SK-N-MC (cell line): ENCODE data around the gene TMEFF2.
"Not testable (repeated sequence)": the region's sequence is repeated elsewhere in the genome, so short reads cannot be mapped to it uniquely, and the experiment has no call there.

ENCODE experiments used
- DNase-seq: peaks from one replicate; pipeline ENCODE4 v3.0.0-alpha.2; 2011; ENCODE audit warnings: low read depth, low spot score
- H3K27ac ChIP-seq: fragments of 200-600 bp; sonication (generic); 2 replicates; pipeline ENCODE4 v1.5.1; 2016; ENCODE audit warnings: mixed run types
- H3K36me3 ChIP-seq: fragments of 200-600 bp; sonication (generic); 2 replicates; pipeline ENCODE4 v1.6.1; 2017; ENCODE audit warnings: antibody characterized with exemption, low read length, mixed read lengths; ENCODE audit not compliant: insufficient read depth
- H3K4me3 ChIP-seq: fragments of 200-600 bp; sonication (generic); 2 replicates; pipeline ENCODE4 v1.5.1; 2016
- H3K9ac ChIP-seq: fragments of 200-600 bp; sonication (generic); 2 replicates; pipeline ENCODE4 v1.8.0; 2017; ENCODE audit warnings: mixed run types, mixed read lengths; ENCODE audit not compliant: insufficient read length
- H3K9me3 ChIP-seq: fragments of 200-600 bp; sonication (generic); 2 replicates; pipeline ENCODE4 v1.6.1; 2017; ENCODE audit warnings: low read depth, mild to moderate bottlenecking, antibody characterized with exemption, low read length, moderate library complexity, mixed read lengths
- EZH2 ChIP-seq: fragments of 200-600 bp; sonication (generic); IDR thresholded peaks from one replicate; pipeline ENCODE4 v1.6.1; 2017; ENCODE audit warnings: antibody characterized with exemption
- FOXP2 ChIP-seq: optimal IDR thresholded peaks from 2 replicates; pipeline ENCODE3; 2011; ENCODE audit warnings: mild to moderate bottlenecking, moderate library complexity; ENCODE audit not compliant: insufficient read depth; ENCODE audit errors: extremely low read length, control extremely low read depth
- POLR2AphosphoS5 ChIP-seq: IDR thresholded peaks from 2 replicates; pipeline ENCODE4 v1.6.1; 2012; ENCODE audit warnings: mild to moderate bottlenecking, low read depth, low read length, borderline replicate concordance

Gene TMEFF2

DNA sequence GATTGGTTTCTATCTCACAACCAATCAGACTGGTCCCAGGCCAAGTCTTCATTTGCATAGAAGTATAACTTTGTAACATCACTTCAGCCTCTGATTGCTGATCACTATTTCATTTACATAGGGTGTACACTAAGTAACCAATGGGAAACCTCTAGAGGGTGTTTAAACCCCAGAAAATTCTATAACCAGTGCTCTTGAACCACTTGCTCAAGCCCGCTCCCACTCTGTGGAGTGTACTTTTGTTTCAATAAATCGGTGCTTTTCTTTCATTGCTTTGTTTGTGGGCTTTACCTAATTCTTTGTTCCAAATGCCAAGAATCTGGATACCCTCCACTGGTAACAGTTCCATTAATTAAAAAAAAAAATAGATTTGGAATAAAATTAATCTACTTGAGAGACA, 77.0 kb downstream of the TMEFF2 start:
- Histone ChIP-seq H3K9me3 (peaks cover 7% of the 10 kb centered on the region; the same call in 1 of the 2 replicates), H3K36me3 (peaks cover 17% of the 10 kb centered on the region; the same call in 1 of the 2 replicates), H3K27ac (no peak overlapping the region)

DNA sequence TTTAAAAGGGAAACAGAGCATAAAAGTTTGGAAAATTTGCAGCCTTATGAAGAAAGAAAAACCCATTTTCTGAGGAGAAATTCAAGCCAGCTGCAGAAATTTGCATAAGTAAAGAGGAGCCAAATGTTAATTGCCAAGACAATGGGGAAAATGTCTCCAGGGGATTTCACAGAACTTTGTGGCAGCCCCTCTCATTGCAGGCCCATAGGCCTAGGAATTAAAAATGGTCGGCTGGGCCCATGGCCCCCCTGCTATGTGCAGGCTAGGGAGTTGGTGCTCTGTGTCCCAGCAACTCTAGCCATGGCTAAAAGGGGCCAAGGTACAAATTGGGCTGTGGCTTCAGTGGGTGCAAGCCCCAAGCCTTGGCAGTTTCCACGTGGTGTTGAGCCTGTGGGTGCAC, 83.2 kb downstream of the TMEFF2 start:
- not testable (repeated sequence) for DNase-seq, H3K4me3 ChIP-seq, H3K9me3 ChIP-seq, H3K27ac ChIP-seq, H3K36me3 ChIP-seq, H3K9ac ChIP-seq

More for the DNA sequence above, 77.0 kb downstream of the TMEFF2 start:
- no peak for TF ChIP-seq POLR2AphosphoS5
- no peak for TF ChIP-seq EZH2
- TF ChIP-seq FOXP2 = no peak
- Histone ChIP-seq H3K4me3 (no peak overlapping the region), H3K9ac (no peak overlapping the region)
- DNase-seq = no peak

DNA sequence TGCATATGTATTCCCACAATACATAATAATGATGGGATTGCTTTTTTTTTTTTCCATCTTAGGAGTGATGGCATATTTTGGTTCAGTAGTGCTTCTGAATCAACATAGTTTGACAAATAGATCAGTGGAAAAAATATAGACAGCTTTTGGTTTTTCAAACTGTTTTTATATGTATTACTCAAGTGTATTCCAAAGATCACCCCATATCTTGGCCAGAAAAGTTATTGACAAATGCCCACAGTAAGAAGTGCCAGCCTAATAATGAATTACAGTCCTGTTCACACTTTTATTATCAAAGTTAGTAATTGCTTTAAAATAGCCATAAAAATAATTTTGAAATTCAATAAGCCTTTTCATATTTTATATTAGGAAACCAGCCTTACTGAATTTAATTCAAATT, 95.0 kb downstream of the TMEFF2 start:
- no peak overlapping the region for H3K9ac ChIP-seq
- H3K36me3 ChIP-seq = no peaks in the 10 kb centered on the region
- TF ChIP-seq EZH2 = no peak
- H3K27ac ChIP-seq = no peak overlapping the region
- H3K4me3 ChIP-seq = no peak overlapping the region
- no peaks in the 10 kb centered on the region for H3K9me3 ChIP-seq
- no peak for DNase-seq

DNA sequence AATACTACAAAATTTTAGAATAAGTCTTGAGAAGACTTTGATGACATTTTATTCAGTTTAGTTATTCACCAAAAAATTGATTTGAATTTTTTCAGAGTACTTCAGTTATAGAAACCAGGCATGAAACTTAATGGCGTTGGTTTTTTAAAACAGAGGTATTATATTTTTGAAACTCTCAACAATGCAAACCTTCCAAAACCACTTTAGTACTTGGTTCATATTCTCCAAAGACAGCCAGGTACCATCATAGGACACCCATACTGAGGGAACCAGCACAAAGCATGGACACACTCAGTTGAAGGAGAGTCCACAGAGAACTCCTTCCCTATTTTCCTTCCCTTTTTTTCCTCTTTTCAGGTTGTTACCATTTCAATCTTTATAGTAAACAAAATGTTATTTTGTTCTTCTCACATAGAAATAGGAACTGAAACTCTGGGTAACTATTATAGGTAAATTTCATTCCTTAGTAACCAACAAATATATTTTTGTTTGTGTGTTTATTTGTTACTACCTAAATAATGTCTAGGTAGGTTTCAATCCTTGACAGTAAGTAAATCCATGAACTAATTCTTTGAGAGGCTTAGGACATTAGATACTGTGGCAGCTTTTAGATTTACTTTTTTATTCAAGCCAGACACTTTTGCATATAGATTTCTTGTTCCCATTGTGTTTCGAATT, 95.8 kb downstream of the TMEFF2 start:
- TF ChIP-seq POLR2AphosphoS5 (no peak), FOXP2 (no peak), EZH2 (no peak)
- H3K27ac ChIP-seq = no peak overlapping the region
- no peak for DNase-seq
- no peak overlapping the region for H3K9ac ChIP-seq
- H3K9me3 ChIP-seq = no peaks in the 10 kb centered on the region
- H3K36me3 ChIP-seq = no peaks in the 10 kb centered on the region
- H3K4me3 ChIP-seq = no peak overlapping the region

DNA sequence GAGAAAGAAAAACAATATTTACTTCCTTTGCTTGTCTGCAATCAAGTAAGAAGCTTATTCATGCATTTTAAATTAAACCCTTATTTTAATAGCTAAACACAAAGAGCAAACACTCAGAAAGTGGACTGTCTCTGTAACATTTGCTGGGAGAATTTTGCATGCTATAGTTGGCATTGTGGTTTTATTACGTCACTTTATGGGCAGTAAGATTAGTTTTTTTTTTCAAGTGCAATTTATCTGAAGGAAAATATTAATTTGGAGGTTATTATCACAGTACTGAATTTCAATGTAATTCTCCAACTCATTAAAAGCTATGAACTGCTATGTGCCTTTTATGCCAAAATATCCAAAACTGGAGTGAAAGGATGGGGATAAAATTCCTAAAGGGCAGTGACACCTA, 103.3 kb downstream of the TMEFF2 start:
- no peak overlapping the region for H3K9ac ChIP-seq
- H3K27ac ChIP-seq = no peak overlapping the region
- H3K36me3 ChIP-seq = no peaks in the 10 kb centered on the region
- no peak for TF ChIP-seq FOXP2
- TF ChIP-seq POLR2AphosphoS5 = no peak
- no peak for TF ChIP-seq EZH2
- H3K4me3 ChIP-seq = no peak overlapping the region
- no peaks in the 10 kb centered on the region for H3K9me3 ChIP-seq
- DNase-seq = no peak

DNA sequence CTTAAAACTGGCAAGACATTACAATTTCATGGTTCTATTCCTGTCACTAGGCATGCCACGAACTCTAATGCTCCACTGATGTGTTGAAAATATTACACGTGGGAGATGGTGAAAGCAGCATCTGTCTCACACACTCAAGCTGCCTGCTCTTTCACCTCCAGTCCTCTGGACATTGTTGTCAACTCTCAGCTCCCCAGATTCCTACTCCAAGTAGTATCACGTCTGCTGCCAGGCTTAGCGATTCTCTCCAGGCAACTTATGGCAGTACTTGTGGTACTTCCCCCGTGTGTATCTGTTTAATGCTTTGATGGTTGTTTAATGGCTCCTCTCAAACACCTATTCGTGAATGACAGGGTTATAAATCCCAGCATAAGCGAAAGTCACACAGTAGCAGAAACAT, 103.8 kb downstream of the TMEFF2 start:
- TF ChIP-seq FOXP2 = no peak
- no peak for TF ChIP-seq EZH2
- TF ChIP-seq POLR2AphosphoS5 = no peak
- Histone ChIP-seq H3K4me3 (no peak overlapping the region), H3K36me3 (no peaks in the 10 kb centered on the region), H3K27ac (no peak overlapping the region), H3K9me3 (no peaks in the 10 kb centered on the region), H3K9ac (no peak overlapping the region)
- no peak for DNase-seq

DNA sequence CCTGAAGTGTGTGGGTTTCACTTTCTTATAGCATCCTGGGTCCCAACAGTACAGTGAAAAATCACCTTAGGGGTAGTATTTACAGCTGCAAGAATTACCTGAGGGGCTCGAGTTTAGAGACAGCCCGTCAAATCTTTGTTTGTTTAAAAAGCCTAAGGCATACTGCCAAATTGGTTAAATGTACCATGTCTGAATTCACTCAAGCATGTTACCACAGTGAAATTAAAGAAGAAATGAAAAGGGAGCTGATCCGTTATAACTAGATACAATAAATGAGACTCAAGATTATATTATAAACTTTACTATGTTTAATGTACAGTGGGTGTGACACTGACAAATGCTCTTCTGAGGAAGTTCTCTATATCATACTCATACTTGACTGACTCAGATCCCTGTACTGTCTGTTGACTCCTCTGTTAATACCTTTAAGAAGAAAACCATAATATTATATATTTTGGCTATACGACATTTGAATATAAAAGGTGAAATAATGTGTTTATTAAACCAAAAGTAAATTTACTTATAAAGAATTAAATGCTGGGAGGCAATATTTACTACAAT, 107.3 kb downstream of the TMEFF2 start:
- TF ChIP-seq EZH2 (no peak), FOXP2 (no peak), POLR2AphosphoS5 (no peak)
- peak; percentile 40 for DNase-seq
- no peaks in the 10 kb centered on the region for H3K36me3 ChIP-seq
- H3K9me3 ChIP-seq = no peaks in the 10 kb centered on the region
- peak overlapping the region; percentile 30; the same call in 1 of the 2 replicates for H3K27ac ChIP-seq
- H3K4me3 ChIP-seq = peak overlapping the region; percentile 25; the same call in 1 of the 2 replicates
- no peak overlapping the region for H3K9ac ChIP-seq

DNA sequence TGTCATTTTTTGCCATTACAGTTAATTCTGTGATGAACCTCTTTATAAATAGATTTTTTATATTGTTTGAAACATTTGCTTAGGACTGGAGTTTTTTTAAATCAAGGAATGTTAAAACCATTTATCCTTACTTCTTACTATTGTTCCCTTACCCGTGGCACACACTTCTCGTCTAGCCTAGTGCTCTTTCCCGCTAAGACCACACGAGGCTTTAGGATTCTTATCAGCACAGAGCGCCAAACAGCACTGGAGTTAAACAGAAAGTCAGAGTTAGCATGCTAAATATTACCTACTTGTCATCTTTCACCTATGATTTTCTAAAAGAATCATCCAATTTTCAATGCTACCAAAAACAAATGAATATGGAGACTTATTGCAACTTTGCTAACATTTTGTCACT, 112.6 kb downstream of the TMEFF2 start:
- peak overlapping the region; percentile 27; the same call in 1 of the 2 replicates for H3K4me3 ChIP-seq
- H3K9ac ChIP-seq = no peak overlapping the region
- no peaks in the 10 kb centered on the region for H3K9me3 ChIP-seq
- TF ChIP-seq EZH2 = no peak
- TF ChIP-seq POLR2AphosphoS5 = no peak
- no peak for TF ChIP-seq FOXP2
- H3K27ac ChIP-seq = peak overlapping the region; percentile 70; the same call in 1 of the 2 replicates
- H3K36me3 ChIP-seq = peaks cover 2% of the 10 kb centered on the region; the same call in 1 of the 2 replicates
- no peak for DNase-seq

DNA sequence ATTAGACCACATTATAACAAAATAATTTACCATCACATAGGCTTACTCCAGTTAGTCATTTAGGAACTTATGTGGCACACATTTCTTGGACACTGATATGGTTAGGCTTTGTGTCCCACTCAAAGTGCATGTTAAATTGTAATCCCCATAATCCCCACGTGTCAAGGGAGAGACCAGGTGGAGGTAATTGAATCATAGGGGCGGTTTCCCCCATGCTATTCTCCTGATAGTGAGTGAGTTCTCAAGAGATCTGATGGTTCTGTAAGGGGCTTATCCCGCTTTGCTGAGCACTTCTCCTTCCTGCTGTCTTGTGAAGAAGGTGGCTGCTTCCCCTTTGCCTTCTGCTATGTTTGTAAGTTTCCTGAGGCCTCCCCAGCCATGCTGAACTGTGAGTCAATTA, 114.6 kb downstream of the TMEFF2 start:
- H3K36me3 ChIP-seq, H3K4me3 ChIP-seq, H3K9ac ChIP-seq, DNase-seq, H3K9me3 ChIP-seq, H3K27ac ChIP-seq: not testable (repeated sequence)
